ENCODE measurements around the gene SLC25A33. TPM values are rescaled to one million over a fixed set of nuclear protein-coding genes. Genes with fewer than 3 reads are reported as not detected.

Gene SLC25A33
- total RNA-seq, 2 donors from 2014 or later = 10.9 to 16.4 TPM

DNA sequence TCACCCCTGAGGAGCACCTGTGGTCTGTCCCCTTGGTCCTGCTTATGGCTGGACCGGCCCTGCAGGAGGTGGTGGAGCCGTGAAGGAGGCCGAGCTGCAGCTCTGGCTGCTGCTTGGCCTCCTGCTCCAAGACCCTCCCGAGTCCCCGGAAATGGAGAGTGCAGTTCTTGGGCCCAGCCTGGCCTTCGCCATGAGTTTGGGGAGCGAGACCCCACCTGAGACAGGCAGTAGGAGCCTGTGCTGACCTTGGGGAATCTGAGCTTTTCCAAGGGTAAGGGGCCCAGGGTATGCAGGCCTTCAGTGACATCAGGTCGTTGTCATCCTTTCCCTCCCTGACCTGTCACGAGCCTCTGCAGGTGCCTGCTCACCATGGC, 63.5 kb downstream of the SLC25A33 start:
- Histone ChIP-seq H3K27me3 (no peaks in the 10 kb centered on the region), H3K4me1 (peaks cover 0 to 7% of the 10 kb centered on the region in 2 donors), H3K9me3 (no peaks in the 10 kb centered on the region), H3K4me3 (no peak overlapping the region), H3K27ac (no peak overlapping the region), H3K36me3 (peaks cover 33% of the 10 kb centered on the region)
- TF ChIP-seq, protein P1, sequence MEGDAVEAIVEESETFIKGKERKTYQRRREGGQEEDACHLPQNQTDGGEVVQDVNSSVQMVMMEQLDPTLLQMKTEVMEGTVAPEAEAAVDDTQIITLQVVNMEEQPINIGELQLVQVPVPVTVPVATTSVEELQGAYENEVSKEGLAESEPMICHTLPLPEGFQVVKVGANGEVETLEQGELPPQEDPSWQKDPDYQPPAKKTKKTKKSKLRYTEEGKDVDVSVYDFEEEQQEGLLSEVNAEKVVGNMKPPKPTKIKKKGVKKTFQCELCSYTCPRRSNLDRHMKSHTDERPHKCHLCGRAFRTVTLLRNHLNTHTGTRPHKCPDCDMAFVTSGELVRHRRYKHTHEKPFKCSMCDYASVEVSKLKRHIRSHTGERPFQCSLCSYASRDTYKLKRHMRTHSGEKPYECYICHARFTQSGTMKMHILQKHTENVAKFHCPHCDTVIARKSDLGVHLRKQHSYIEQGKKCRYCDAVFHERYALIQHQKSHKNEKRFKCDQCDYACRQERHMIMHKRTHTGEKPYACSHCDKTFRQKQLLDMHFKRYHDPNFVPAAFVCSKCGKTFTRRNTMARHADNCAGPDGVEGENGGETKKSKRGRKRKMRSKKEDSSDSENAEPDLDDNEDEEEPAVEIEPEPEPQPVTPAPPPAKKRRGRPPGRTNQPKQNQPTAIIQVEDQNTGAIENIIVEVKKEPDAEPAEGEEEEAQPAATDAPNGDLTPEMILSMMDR (IDR thresholded peaks at IDR 0.05) = no peak
- DNase-seq (ENCODE audit: low spot score) = no peak

DNA sequence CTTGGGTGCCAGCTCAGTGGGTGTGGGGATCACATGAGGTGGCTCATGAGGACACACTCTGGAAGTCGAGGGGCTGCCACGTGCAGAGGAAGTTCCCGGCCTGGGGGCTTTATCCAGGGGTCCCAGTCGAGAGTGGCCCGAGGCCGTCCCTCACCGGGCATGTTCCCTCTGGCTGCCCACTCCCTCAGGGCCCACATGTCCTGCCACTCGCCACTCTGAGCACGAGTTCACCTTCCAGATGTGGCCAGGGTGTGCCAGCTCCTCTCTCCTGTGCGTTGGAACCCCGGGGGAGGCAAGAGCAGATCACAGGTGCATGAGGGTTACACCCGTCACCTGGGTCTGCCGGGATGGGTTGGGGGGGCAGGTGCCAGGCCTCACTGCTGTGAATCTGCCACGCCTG, 64.0 kb downstream of the SLC25A33 start:
- TF ChIP-seq, protein P1 (IDR thresholded peaks at IDR 0.05) = no peak
- Histone ChIP-seq H3K4me3 (no peak overlapping the region), H3K36me3 (peaks cover 28% of the 10 kb centered on the region), H3K9me3 (no peaks in the 10 kb centered on the region), H3K27ac (no peak overlapping the region), H3K27me3 (no peaks in the 10 kb centered on the region), H3K4me1 (peaks cover 0 to 7% of the 10 kb centered on the region in 2 donors)
- DNase-seq (ENCODE audit: low spot score) = no peak

DNA sequence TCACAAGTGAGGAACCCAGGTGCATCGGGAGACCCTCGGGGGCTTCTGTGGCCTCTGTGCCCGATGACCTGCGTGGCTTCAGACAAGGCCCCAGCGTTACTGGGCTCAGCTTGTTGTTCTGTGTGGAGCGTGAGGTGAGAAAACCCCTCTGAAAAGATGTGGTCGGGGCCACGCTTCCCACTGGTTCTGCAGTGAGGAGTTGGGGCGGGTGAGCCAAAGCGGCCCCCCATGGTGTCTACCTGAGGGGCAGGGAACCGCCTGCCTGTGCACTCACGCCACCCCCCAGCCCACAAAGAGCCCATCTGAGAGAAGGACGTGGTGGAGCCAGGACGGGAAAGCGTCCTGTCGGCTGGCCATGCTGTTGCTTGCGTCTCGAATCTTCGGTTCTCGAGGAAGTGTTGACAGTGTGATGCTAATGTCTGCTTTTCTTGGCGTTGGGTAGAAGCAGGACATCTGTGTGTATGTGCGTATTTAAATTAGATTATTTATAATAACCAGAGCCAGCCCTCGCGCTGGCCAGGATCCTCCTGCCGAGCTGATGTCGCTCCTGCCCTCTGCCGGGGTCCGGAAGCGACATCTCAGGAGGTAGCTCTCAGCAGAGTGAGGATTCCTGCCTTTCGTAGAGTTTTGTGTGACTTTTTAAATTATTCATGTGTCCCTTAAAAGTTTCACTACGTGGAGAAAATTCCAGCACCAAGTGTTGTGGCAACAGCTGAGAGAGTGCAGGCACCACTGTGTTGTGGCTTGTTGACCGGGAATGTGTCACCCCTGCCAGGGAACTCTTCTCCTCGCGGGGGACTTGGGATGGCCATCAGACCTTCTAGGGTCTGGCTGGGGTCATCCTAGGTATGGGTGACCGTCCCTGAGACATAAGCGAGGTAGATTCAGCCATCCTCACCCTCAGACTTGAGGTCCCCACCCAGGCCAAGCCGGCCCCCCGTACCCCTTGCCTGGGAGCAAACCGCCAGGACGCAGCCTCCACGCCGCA, 64.8 kb downstream of the SLC25A33 start:
- DNase-seq (ENCODE audit: low spot score) = no peak
- TF ChIP-seq, protein P1 (IDR thresholded peaks at IDR 0.05) = no peak
- H3K4me3 ChIP-seq = no peak overlapping the region
- H3K9me3 ChIP-seq = no peaks in the 10 kb centered on the region
- peaks cover 0 to 7% of the 10 kb centered on the region in 2 donors for H3K4me1 ChIP-seq
- H3K36me3 ChIP-seq = peaks cover 26% of the 10 kb centered on the region
- no peaks in the 10 kb centered on the region for H3K27me3 ChIP-seq
- no peak overlapping the region for H3K27ac ChIP-seq

DNA sequence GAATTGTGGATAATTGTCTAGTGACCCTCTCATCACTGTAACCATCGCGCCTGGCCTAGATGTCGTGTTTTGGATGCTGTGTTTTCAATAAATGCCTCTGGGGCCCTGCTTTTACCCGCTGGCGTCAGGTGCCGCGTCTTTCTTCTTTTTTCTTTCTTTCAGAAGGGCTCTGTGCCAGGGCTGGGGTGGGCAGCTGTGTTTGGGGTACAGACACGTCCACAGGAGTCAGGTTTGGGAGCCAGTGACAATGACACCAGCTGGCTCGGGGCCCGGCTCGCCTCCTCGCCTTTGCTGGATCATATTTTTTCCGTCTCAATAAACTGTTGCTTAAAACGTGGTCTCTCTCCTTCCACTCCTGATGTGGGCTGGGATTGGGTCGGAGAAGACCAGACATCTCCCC, 65.6 kb downstream of the SLC25A33 start:
- TF ChIP-seq, protein P1 (IDR thresholded peaks at IDR 0.05) = no peak
- Histone ChIP-seq H3K27me3 (no peaks in the 10 kb centered on the region), H3K9me3 (no peaks in the 10 kb centered on the region), H3K36me3 (peaks cover 33% of the 10 kb centered on the region), H3K27ac (no peak overlapping the region), H3K4me3 (no peak overlapping the region), H3K4me1 (peaks cover 0 to 7% of the 10 kb centered on the region in 2 donors)
- no peak for DNase-seq (ENCODE audit: low spot score)

DNA sequence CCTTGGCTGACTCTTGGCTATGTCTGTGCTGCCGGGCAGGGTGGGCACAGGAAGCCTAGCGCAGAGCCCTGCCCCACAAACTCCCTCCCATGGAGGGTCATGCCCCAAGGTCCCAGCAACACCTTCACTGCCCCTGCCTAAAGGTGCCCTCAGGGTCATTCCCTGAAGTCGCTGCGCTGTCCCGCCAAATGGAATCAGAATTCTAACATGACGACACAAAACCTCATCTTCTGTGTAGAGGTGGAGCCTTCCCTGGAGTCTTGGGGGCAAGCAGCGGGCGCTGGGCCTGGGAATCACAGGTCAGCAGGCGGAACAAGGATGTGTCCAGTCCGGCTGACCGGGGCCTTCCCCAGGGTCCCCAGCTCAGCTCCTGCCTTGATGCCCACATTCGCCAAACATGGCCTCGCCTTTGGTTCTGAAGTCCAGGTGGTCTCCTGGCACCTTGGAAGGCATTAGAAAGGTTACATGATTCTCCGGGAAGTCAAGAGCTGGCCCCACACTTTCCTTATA, 66.7 kb downstream of the SLC25A33 start:
- no peak for DNase-seq (ENCODE audit: low spot score)
- Histone ChIP-seq H3K4me3 (no peak overlapping the region), H3K36me3 (peaks cover 42% of the 10 kb centered on the region), H3K4me1 (peaks cover 0 to 7% of the 10 kb centered on the region in 2 donors), H3K27ac (peak overlapping the region; percentile 58 to 65), H3K9me3 (no peaks in the 10 kb centered on the region), H3K27me3 (no peaks in the 10 kb centered on the region)
- TF ChIP-seq, protein P1 (IDR thresholded peaks at IDR 0.05) = no peak

Measured in right atrium auricular region (tissue), 2 donors.